ENCODE data around the gene IPO11.

The IPO11 gene

DNA sequence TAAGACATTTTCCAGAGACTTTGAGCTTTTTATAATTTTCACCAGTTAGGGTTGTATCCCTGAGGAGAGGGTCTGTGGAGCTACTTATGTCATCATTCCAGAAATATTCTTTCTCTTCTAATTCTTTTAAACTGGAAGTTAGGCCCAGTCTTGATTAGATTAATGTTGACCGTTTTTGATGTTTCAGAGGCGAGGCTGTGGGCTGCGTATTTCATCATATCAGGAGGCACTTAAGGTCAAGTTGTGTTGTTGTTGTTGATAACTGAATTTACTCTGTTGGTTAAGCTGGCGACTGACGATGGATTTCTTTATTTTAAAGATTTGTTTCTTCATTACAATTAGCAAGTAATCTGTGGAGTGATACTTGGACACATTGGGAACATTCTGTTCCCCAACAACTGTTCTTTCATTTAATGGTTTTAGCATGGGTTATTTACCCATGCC is 20.1 kb downstream of the IPO11 start:
- DNase-seq = no peak

GRCh38 chr5:62448528-62448927 is 36.0 kb downstream of the IPO11 start:
- intact Hi-C loops (cut with DNase I) = no loop called here
- no peak for DNase-seq

More for the DNA sequence above, 20.1 kb downstream of the IPO11 start:
- intact Hi-C loops (cut with DNase I) = no loop called here

DNA sequence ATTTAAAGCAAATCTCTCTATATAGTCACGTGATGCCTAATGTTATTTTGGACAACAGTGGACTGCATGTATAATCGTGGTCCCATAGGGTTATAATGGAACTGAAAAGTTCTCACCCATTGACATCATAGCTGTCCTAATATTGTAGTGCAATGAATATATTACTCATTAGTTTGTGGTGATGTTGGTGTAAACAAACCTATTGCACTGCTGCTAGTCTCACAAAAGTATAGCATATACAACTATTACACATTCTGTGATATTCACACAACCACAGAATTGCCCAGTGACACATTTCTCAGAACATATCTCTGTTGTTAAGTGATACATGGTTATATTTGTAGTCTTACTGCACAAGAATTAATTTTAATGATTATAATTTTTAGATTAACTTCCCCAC is 37.7 kb downstream of the IPO11 start:
- DNase-seq = no peak
- intact Hi-C loops (cut with DNase I) = no loop called here

- intact Hi-C loops (cut with DNase I) = no loop called here
- DNase-seq = no peak
Observed at GRCh38 chr5:62457071-62457470, 44.5 kb downstream of the IPO11 start.

DNA sequence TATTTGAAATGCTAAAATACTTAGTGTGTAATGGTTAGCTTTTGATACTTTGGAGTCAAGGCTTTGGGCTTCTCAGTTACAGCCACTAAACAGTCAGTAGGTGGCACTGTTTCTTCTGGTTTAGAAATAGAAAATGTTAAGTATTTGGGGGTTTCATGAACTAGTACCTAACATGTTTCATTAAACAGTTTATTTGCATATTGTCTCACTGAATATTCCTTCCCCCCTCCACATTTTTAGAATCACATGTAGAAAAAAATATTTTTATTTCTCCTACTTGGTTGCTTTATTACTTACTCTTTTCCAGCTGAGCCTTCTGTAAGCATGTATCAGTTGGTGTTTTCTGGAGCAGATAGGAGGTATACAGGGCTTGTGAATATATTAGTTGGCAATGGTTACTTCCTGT is 48.0 kb downstream of the IPO11 start:
- no peak for DNase-seq
- intact Hi-C loops (cut with DNase I) = no loop called here

GRCh38 chr5:62461561-62461960 is 49.0 kb downstream of the IPO11 start:
- DNase-seq = no peak
- intact Hi-C loops (cut with DNase I) = loop anchor here (1.0 kb wide), 1 partner anchor 318 kb away; no protein-coding TSS in a partner anchor

DNA sequence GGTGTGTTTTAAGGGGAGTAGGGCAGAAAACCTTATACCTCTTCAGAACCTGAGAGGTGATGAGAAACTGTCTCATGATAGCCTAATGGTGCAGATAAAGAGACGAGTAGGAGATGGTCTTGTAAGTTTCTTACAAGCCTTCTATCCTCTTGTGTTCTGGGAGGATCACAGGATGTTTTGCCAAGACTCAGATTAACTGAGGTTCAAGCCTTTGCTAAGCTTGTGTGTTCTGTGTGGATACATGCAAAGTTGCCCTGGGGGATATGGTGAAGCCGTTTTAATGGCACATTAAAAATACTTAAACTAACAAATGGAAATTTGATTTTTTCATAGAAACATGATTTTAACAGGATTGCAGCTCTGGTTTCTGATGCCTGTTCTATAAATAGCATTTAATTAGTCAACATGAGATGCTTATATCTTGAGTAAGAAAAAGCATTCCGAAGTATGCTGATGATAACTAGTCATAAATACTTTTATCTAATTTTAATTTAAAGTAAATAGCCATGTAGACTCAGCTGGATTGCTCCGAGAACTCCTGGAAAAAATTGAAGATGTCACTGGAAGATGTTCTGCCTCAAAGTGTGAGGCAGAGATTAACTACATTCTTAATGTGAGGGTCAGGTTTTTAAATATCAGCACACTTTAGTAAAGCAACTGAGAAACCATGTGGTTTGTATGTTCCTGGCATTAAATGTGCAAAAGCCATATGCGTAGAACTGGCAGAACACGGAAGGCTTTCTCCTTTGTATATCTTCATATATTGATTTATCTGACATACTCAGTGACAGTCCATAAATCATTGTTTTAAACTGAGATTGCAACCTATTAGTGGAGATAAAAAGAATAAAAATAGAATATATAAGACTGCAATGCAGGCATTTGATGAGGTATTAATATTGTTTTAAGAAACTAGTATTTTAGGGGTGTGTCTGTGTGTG is 53.7 kb downstream of the IPO11 start:
- intact Hi-C loops (cut with DNase I) = no loop called here
- DNase-seq = no peak

DNA sequence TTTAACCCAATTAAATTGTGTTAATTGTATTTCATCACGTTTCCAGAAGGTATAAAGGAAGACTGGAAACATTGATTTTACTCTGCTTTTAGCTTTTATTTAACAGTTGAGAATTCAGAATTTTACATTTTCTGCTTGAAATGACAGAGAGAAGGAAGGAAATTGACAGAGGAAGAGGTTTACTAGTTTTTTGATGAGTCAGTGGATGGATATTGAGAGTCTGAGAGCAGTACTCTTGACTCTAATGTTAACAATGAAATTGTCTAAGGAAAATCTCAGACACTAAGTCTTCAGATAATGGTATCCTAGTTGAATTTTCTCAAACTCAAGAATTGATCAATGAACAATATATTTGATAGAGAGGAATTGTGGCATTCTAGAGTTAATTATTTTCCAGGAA is 60.6 kb downstream of the IPO11 start:
- intact Hi-C loops (cut with DNase I) = no loop called here
- no peak for DNase-seq

GRCh38 chr5:62475072-62475471 is 62.5 kb downstream of the IPO11 start:
- intact Hi-C loops (cut with DNase I) = no loop called here

DNA sequence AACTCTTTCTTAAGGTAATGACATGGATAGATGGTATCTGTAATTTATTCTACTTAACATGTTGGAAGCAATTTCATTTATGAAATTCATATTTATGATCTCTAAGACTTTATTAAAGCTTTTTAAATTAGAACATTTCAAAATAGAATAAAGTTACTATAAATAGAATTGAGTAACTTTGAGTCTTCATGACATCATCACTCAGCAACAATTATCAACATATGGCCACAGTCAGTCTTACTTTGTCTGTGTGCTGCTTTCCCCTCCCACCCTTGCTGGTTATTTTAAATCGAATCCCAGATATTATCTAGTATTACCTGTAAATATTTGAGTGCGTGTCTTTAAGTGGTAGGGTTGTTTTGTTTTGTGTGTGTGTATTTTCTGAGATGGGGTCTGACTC is 65.2 kb downstream of the IPO11 start:
- DNase-seq = no peak
- intact Hi-C loops (cut with DNase I) = no loop called here

More at GRCh38 chr5:62475072-62475471, 62.5 kb downstream of the IPO11 start:
- DNase-seq = no peak

- intact Hi-C loops (cut with DNase I) = no loop called here
Observed at GRCh38 chr5:62483556-62483955, 71.0 kb downstream of the IPO11 start.

GRCh38 chr5:62486672-62487071 is 74.1 kb downstream of the IPO11 start:
- intact Hi-C loops (cut with DNase I) = no loop called here
- no peak for DNase-seq

More at GRCh38 chr5:62483556-62483955, 71.0 kb downstream of the IPO11 start:
- no peak for DNase-seq

GRCh38 chr5:62488531-62488930 is 76.0 kb downstream of the IPO11 start:
- no peak for DNase-seq
- intact Hi-C loops (cut with DNase I) = no loop called here

- intact Hi-C loops (cut with DNase I) = no loop called here
- DNase-seq = no peak
Observed at GRCh38 chr5:62489471-62489870, 76.9 kb downstream of the IPO11 start.

DNA sequence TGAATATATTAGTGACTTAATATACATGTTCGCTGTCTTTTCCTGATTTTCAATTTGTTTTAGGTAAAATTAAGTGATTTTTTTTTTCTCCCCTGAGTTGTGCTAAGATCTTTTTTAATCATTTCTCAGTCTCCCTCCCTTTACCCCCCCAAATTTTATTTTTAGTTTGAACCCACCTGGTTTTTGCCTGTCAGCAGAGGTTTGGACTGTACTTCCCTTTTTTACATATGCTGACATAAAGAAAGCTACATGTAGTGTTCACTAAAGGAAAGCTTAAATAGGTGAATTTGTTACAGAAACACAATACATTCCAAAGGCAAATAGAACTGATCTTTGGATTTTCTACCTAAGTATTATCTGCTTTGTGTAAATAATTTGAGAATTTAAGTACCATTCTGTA is 82.2 kb downstream of the IPO11 start:
- DNase-seq = no peak
- intact Hi-C loops (cut with DNase I) = no loop called here

DNA sequence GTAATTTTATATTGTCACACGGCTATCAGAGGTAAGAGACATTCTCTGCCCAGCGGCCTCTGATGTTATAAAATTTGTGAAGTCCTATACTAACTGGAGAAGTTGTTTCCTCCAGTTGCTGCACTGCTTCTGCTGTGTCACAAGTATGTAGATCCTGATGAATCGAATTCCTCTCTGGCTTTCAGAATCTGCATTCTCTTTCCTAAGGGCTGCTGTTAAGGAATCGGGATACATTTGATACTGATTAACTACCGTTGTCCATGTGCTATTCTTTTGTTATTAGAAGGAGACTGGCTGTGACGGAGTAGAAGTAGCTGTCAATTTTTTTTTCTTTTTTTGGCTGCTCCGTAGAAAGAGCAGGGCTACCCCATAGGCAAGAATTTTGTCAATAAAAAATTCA is 84.3 kb downstream of the IPO11 start:
- intact Hi-C loops (cut with DNase I) = no loop called here

DNA sequence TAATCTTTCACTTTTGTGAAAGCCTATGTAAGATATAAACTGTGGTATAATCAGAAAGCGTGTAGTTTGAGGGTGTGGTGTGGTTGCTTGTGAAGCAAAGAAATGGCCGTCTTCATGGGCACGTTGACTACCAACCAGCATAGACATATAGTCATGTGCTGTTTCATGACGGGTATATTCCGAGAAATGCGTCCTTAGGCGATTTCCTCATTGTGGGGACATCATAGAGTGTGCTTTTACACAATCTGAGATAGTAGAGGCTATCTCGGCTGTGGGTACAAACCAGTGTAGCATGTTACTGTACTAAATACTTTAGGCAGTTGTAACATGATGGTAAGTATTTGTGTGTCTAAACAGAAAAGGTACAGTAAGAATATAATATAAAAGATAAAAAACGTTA is 86.4 kb downstream of the IPO11 start:
- no peak for DNase-seq
- intact Hi-C loops (cut with DNase I) = no loop called here

More for the DNA sequence above, 84.3 kb downstream of the IPO11 start:
- DNase-seq = no peak

GRCh38 chr5:62499756-62500155 is 87.2 kb downstream of the IPO11 start:
- no peak for DNase-seq
- intact Hi-C loops (cut with DNase I) = no loop called here

- intact Hi-C loops (cut with DNase I) = no loop called here
Observed at GRCh38 chr5:62502456-62503101, 90.0 kb downstream of the IPO11 start.

GRCh38 chr5:62504129-62504528 is 91.6 kb downstream of the IPO11 start:
- intact Hi-C loops (cut with DNase I) = no loop called here
- no peak for DNase-seq

More at GRCh38 chr5:62502456-62503101, 90.0 kb downstream of the IPO11 start:
- no peak for DNase-seq

DNA sequence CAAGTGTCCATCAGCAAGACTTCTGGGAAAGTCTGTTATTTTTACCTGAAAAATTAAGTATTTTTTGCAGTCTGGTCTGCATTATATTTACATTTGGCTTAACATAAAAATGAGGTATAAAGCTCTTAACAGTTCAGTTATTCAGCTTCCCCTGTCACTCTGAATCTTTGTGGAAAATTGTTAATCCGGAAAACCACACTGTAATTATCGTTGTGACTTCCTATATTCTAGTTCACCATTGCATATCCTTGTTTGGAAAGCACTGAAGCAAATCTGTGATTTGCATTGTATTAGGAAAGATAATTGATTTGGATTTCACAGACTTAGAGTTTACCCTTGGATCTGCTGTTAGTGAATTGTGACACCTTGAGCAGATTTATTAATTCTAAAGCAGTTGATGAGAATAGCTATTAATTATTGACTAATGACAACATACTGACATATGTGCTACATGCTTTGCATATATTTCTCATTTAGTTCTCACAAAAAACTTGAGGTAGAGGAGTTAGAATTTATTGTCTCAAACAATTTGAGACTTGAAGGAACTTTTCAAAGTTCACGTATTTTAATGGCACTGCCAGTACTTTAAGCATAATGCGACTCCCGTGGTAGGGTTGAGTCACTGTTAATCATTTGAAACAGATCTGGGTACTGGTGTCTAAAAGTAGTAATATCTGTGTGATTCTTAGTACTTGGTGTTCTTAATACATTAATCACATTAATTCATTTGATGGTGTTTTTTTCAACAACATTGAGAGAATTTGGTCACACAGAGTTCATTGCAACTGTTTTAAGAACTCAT is 94.3 kb downstream of the IPO11 start:
- intact Hi-C loops (cut with DNase I) = no loop called here
- no peak for DNase-seq

All from posterior cingulate gyrus (tissue), 11 donors.